GM20000 (cell line): ENCODE data around the gene DVL1.

Experiments
- DNase-seq: peaks from one replicate; pipeline ENCODE4 v3.0.0; 2012; ENCODE audit warnings: low spot score
- TF ChIP-seq, protein P1 (sequence below): IDR thresholded peaks from 2 replicates; pipeline ENCODE4 v1.5.1; 2012; ENCODE audit warnings: mild to moderate bottlenecking, control low read depth; ENCODE audit errors: extremely low read depth, missing control alignments

The DVL1 gene

DNA sequence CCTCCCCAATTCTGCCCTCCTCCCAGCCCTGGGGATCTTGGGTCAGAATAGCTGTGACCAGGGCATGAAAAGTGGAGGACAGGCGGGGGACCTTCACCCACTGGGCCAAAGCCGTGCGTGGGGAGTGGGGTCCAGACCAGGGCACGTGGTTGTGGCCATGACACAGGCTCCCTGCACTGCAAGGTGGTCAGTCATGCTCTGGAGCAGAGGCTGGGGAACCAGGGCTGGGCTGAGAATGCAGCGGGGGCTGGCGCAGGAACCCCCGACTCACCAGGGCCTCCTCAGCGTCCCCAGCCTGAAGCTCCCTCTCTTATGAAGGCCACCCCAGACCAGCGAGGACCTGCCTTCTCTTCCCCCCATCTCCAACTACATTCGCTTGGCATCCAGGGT, 2.7 kb downstream of the DVL1 start:
- no peak for DNase-seq
- TF ChIP-seq, protein P1, sequence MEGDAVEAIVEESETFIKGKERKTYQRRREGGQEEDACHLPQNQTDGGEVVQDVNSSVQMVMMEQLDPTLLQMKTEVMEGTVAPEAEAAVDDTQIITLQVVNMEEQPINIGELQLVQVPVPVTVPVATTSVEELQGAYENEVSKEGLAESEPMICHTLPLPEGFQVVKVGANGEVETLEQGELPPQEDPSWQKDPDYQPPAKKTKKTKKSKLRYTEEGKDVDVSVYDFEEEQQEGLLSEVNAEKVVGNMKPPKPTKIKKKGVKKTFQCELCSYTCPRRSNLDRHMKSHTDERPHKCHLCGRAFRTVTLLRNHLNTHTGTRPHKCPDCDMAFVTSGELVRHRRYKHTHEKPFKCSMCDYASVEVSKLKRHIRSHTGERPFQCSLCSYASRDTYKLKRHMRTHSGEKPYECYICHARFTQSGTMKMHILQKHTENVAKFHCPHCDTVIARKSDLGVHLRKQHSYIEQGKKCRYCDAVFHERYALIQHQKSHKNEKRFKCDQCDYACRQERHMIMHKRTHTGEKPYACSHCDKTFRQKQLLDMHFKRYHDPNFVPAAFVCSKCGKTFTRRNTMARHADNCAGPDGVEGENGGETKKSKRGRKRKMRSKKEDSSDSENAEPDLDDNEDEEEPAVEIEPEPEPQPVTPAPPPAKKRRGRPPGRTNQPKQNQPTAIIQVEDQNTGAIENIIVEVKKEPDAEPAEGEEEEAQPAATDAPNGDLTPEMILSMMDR: no peak

DNA sequence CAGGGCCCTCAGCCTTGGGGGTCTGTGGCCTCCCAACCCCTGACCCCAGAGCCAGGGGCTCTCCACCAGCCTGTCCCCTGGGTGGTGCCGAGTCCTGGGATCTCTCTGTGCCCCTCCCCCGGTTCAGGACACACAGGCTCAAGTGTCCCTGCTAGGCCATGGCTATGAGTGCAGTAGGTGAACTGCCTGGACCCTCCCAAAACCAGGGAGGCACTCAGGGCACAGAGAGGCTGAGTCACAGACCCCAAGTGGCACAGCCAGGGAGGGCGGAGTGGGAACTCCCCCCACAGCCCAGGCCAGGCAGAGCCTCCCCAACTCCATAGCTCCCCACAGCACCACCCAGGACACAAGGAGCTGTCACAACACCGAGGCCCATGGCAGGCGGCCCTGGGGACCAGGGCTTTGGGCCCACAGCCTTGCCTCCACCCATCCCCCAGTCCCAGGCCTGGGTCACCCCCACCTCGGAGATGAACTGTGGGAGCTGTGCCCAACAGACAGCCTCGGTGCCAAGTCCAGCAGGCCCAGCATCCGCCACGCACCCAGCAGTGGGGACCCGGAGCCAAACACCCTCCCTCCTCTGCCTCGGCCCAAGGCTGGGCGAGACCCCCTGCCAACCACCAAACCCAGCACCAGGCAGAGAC, 3.2 kb downstream of the DVL1 start:
- TF ChIP-seq, protein P1: no peak
- DNase-seq: no peak

DNA sequence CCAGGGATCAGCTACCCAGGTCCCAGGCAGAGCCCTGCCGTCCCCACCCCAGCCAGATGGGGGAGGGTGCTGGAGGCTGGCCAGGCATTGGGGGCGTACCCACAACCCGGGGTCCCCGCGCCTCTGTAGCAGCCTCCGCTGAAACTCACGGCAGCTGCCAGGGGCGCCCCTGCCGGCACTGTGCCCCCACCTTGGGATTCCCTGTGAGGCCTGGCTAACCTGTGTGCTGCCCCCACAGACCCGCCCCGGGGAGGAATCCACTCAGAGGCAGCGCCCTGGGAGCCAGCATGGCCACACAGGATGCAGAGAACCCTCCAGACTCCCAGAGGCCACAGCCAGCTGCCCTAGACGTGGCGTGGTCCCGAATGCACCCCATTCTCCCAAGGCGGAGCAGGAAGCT, 3.8 kb downstream of the DVL1 start:
- TF ChIP-seq, protein P1: no peak
- no peak for DNase-seq

DNA sequence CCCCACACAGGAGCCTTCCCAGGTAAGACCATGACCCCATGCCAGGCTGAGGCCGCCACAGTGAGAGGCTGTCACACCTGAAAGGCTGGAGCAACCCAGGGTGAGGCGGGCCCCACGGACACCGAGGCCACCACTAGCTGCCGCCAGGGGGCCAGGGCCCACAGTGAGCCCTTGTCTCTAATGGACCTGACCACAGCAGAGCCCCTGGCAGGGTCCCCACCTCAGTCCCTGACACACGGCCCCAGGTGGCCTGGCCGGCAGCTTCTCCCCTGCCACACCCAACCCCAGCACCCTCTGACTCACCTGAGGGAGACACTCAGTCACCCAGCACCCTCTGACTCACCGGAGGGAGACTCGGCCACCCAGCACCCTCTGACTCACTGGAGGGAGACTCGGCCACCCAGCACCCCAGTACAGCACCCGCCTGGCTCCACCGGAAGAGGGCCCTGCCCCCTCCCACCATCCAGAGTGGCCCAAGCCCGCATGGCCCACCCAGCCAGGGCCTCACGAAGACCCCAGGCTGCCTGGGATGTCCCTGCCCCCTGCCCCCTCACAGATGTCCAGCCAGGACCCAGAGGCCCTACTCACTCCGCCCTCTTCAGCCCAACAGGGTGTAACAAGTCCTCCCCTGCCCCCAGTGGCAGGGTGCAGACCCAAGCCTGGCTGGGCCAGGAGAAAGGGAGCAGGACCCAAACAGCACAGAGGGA, 4.4 kb downstream of the DVL1 start:
- no peak for DNase-seq
- TF ChIP-seq, protein P1: no peak

DNA sequence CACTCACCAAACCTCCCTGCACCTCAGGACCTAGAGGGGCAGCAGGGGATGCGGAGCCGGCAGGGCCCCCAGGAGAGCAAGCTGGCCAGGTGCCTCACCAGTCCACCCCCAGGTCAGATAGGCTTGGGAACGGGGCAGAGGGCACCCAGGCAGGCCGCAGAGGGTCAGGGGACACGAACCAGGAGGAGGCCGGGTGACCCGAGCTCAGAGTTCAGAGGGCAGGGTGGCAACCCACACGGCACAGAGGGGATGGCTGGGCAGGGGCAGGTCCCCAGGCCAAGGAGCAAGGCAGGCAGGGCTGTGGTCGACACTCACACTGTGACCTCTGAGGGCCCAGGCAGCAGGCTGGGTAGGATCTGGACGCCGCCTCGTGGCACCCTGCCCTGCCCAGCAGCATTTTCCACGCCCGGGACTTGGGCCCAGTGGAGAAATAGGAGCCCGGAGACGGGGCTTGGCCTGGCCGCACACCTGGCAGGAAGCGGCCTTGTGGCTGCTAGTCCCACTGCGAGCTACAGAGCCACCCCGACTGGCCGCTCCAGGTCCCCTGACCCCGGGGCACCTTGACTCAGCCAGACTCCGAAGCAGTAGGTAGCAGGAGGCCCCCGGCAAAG, 5.3 kb downstream of the DVL1 start:
- DNase-seq: no peak
- TF ChIP-seq, protein P1: no peak

DNA sequence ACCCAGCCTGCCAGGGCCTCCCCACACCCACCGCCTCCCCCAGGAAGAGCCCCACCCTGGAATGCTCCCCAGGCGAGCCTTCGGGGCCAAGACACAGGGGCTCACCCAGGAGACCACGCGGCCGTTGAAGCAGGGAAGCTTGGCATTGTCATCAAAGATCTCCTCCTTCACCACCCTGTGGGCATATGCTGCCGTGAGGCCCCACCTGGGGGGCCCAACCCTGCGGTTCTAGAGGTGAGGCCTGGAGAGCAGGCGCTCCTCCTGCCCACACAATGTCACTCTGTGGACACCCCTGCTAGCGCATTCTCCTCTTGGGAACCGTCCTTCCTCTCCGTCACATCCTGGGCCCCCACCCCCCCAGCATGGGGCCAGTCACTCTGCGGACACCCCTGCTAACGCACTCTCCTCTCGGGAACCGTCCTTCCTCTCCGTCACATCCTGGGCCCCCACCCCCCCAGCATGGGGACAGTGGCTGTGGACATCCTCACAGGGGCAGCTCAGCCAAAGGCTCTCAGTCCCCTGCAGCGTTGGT, 6.6 kb downstream of the DVL1 start:
- DNase-seq: no peak
- TF ChIP-seq, protein P1: no peak

DNA sequence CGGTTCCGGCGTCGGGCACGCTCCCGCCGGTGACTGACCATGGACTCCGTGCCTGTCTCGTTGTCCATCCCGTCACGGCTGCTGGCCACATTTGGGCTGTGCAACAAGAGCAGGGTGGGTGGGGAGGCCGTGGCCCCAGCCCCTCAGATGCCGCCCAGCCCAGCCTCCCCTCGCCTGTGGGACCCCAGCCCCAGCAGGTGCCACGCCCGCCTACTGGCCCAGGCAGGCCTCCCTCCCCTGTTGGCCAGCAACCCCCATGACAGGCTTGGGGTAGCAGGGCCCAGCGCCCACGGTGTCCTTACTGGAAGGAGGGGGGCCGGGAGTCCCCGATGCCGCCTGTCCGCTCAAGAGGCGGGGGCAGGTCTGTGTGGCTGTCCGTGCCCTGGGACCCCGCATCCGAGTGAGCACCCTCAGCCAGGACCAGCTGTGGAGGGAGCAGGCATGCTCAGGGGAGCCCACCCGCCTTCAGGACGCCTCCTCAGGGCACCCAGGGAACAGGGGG, 7.1 kb downstream of the DVL1 start:
- TF ChIP-seq, protein P1: no peak
- no peak for DNase-seq
